H7 (cell line): ENCODE measurements around the gene SURF2. TPM values are rescaled to one million over a fixed set of nuclear protein-coding genes. Genes with fewer than 3 reads are reported as not detected.

Experiments used
- DNase-seq: peaks from one replicate; pipeline ENCODE4 v3.0.0; 2012
- H3K27me3 ChIP-seq: 2 replicates; pipeline ENCODE4 v1.6.0; 2011; ENCODE audit warnings: mild to moderate bottlenecking, low read length; ENCODE audit not compliant: control insufficient read depth, insufficient read depth
- H3K36me3 ChIP-seq: replicated peaks from 2 replicates; pipeline ENCODE4 v1.5.1; 2011; ENCODE audit warnings: low read length; ENCODE audit not compliant: control insufficient read depth, insufficient read depth
- H3K4me3 ChIP-seq: 2 replicates; pipeline ENCODE4 v1.5.1; 2011; ENCODE audit warnings: low read depth, mild to moderate bottlenecking, control low read depth, low read length, moderate library complexity; ENCODE audit not compliant: insufficient read depth
- total RNA-seq: library from RNA; depleted of rRNA; stranded (reverse); fragments of >200 nt; shearing (Covaris generic); gene quantifications from 2 replicates; pipeline ENCODE4 v1.2.3, GENCODE V29; 2014

The SURF2 gene
- total RNA-seq, 1 experiment from 2014 or later = 25.8 TPM

DNA sequence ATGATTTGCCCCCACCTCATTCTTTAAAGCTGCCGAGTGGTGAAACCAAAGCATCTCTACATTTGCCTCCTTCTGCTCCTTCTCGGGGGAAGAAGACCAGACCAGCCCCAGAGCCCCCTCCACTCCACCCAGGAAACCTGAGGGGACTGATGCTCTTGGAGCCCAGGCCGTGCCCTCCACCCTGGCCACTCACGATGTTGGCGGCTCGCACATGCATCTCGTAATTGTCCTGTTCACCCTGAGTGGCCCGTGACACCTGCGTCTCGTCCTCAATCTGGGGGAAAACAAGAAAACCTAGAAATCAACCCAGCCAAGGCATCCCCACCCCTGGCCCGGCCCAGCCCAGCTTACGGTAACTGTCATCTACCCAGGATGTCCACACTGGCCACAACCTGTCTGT, 11.4 kb upstream of the SURF2 start:
- no peaks in the 10 kb centered on the region for H3K27me3 ChIP-seq
- H3K36me3 ChIP-seq = peaks cover 63% of the 10 kb centered on the region
- H3K4me3 ChIP-seq = no peak overlapping the region
- DNase-seq = no peak

- DNase-seq = no peak
- Histone ChIP-seq H3K4me3 (no peak overlapping the region), H3K27me3 (no peaks in the 10 kb centered on the region), H3K36me3 (peaks cover 63% of the 10 kb centered on the region)
Observed at GRCh38 chr9:133345596-133345995, 10.8 kb upstream of the SURF2 start.

GRCh38 chr9:133346021-133346785, 10.1 kb upstream of the SURF2 start:
- peaks cover 63% of the 10 kb centered on the region for H3K36me3 ChIP-seq
- no peaks in the 10 kb centered on the region for H3K27me3 ChIP-seq
- DNase-seq = no peak
- H3K4me3 ChIP-seq = peak overlapping the region; percentile 100; the same call in 1 of the 2 replicates

- H3K36me3 ChIP-seq = peaks cover 67% of the 10 kb centered on the region
- no peaks in the 10 kb centered on the region for H3K27me3 ChIP-seq
- DNase-seq = peak; percentile 91
- H3K4me3 ChIP-seq = peak overlapping the region; percentile 100
Observed at GRCh38 chr9:133347515-133347984, 8.8 kb upstream of the SURF2 start.

DNA sequence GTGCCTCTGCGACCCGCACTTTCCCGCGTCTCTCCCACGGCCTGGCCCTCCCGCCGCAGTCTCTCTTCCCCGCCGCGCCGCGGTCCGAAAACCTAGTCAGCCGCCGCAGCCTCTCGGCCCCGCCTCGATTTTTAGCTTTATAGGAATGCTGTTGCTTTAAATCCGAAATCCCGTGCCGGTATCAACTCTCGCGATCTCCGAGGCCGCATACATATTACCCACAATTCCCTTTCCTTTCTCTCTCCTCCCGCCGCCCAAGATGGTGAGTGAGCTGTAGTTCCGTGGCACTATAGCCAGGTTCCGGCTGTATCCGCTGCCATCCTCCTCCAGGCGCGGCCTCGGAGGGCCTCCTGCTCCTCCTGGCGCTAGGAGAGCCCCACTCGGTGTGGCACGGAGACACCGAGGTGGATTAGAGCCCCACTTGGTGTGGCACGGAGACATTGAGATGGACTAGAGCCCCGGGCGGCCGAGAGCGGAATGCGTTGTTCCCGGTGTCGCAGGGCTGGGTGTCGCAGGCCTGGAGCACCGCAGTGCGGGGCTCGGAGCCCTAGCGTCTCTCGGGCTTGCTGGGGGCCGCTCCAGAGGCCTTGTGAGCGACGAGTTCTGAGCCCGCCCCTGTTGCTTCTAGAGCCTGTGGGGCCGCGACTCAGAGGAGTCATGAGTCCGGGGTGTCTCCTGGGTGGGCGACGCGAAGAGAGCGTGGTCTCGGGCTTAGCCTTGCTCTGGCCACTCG, 8.2 kb upstream of the SURF2 start, which contains the start of the genes MED22 and RPL7A:
Gene MED22, minus strand, starts transcription at position 147 of the 733 bp plus-strand sequence. CDS start 1,469 bp downstream, outside the sequence.
Gene RPL7A, plus strand, starts transcription at position 234 of the 733 bp plus-strand sequence. Its CDS starts 26 bp downstream, at position 260.
- Histone ChIP-seq H3K27me3 (no peaks in the 10 kb centered on the region), H3K36me3 (peaks cover 64% of the 10 kb centered on the region), H3K4me3 (peak within 1 kb of the TSS; percentile 100)
- DNase-seq = peak; percentile 95

DNA sequence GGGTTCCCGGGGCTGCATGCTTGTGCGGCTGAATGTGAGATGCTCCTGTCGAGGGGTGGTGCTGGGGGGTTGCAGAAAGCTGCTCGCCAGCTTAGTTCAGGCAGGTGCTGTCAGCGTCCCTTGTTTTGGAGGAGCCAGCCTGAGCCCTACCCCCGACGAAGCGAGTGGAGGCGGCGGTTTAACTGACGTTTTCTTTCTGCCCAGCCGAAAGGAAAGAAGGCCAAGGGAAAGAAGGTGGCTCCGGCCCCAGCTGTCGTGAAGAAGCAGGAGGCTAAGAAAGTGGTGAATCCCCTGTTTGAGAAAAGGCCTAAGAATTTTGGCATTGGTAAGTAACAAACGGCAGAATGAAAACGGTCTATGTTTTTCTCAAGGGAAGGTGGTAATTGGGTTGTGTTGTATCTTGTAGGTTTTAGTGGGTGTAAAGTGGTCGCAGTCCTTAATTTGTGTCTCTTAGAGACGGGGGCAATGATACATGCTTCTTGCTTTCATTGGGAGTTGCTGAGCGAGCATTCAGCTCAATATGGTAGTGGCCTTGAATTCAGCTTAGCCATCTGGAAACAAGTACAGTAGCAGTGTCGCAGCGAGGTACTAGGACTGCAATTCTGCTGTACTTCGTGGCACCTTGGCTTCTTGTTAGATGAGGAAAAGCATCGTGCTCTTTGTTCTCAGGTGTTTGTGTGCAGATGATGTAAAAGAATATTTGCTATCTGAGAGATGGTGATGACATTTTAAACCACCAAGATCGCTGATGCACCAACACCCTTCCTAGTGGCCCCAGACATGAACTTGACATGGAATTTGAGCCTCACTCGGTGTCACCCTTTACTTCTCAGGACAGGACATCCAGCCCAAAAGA, 7.4 kb upstream of the SURF2 start:
- no peak for DNase-seq
- Histone ChIP-seq H3K4me3 (peak overlapping the region; percentile 100), H3K36me3 (peaks cover 56% of the 10 kb centered on the region), H3K27me3 (no peaks in the 10 kb centered on the region)

DNA sequence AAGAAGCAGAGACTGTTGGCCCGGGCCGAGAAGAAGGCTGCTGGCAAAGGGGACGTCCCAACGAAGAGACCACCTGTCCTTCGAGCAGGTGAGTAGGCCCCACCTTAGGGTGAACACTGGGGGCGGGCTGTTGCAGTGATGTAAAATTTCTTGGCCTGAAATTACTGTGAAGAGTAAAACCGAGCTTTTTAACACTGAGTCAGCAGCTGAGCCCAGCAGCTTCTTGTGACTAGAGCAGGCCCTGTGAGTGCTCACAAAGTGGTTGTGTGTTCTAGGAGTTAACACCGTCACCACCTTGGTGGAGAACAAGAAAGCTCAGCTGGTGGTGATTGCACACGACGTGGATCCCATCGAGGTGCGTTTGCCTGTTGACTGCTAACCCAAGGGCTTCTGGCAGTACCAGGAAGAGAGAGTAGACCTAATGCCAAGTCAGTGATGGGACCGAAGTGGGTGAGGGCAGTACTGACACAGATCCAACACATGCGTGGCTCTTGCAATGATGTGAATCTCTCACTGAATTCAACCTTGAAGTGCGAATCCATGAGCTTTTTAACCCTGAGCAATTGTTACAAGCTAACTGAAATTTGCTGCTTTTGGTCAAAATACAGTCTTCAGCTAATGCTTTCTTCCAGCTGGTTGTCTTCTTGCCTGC, 6.3 kb upstream of the SURF2 start:
- Histone ChIP-seq H3K4me3 (no peak overlapping the region), H3K36me3 (peaks cover 46% of the 10 kb centered on the region), H3K27me3 (no peaks in the 10 kb centered on the region)
- no peak for DNase-seq

DNA sequence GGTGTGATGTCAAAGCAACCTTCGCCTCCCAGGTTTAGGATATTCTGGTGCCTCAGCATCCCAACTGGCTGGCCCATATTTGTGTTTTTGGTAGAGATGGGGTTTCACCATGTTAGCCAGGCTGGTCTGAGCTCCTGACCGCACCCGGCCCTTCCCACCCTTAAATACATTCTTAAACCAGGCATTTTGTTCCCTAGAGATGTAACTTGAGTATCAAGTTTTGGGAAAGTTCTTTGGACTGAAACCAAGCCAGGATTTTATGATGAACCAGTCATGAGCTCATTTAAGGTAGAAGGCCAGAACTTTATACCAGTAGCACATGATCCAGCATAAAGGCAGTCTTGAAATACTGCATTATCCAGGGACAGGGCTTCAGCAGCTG, 4.8 kb upstream of the SURF2 start:
- Histone ChIP-seq H3K4me3 (no peak overlapping the region), H3K27me3 (no peaks in the 10 kb centered on the region), H3K36me3 (peaks cover 37% of the 10 kb centered on the region)
- no peak for DNase-seq

DNA sequence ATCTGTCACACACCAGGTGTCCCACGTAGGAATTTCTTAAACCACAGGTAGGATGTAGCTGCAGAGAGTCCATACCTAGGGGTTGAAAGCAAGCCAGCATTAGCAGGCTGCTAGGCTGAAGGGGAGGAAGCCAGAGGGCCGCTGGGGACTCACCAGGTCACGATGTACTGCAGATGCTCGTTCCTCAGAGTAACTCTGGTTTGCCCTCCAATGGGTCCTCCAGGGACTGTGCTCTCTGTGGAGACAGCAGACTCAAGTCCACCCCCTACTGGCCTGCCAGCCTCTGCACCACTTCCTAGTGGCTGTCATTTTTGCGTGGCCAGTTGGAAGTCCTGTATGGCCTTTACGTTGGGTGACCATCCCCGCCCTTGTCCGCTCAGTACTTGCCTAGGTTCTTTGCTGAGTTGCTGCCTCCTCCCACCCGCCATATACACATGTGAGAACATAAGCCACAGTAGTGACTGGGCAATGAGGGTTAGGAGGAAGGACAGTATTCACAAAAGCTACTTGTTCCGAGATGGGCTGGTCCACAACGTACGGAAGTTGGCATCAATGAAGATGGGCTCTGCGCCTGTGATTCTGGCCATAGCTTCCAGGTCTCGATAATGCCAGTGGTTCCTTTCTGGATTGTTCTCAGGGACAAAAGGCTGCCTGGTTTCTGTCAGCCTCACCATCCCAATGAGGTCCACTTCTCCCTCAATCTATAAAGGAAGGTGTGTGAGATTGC, 4.3 kb upstream of the SURF2 start:
- peak; percentile 85 for DNase-seq

GRCh38 chr9:133352635-133353340, 3.6 kb upstream of the SURF2 start:
- peaks cover 37% of the 10 kb centered on the region for H3K36me3 ChIP-seq
- H3K27me3 ChIP-seq = no peaks in the 10 kb centered on the region
- H3K4me3 ChIP-seq = no peak overlapping the region
- DNase-seq = no peak

More for the DNA sequence above, 4.3 kb upstream of the SURF2 start:
- no peak overlapping the region for H3K4me3 ChIP-seq
- peaks cover 37% of the 10 kb centered on the region for H3K36me3 ChIP-seq
- H3K27me3 ChIP-seq = no peaks in the 10 kb centered on the region

DNA sequence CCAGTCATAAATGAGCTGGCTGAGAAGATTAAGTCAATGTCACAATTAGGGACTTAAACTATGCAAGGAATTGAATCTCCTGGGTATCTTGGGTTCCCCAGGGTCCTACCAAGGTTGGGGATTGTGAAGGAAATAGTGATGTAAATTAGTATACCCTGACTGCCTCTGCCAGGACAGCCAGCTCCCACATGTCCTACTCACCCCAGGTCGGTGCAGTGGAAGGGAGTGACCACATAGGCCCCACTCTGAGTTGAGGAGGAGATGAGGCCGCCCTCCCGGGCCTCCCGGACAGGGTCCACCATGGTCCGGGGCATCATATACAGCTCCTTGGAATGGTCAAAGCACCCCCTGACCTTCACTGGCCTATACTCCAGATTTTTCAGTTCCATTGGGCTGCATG, 2.8 kb upstream of the SURF2 start:
- H3K27me3 ChIP-seq = no peaks in the 10 kb centered on the region
- peaks cover 40% of the 10 kb centered on the region for H3K36me3 ChIP-seq
- no peak overlapping the region for H3K4me3 ChIP-seq
- DNase-seq = no peak

DNA sequence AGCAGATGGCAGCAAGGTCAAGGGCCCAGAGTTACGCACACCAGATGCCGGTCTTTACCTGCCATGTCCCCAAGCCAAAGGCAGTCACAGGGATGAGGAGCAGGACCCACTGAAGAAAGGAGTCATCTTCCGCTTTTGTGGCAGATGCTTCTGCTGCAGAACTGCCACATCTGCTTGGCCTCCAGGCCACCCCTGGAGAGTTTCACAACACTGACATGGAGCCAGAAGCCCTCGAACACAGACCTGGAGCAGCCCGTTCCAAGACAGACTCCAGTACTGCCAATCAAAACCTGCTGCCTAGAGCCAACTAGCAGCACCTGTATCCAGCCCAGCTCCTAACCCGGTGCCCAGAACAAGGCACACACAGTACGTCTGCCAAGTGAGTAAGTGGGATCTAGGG, 1.6 kb upstream of the SURF2 start:
- Histone ChIP-seq H3K27me3 (no peaks in the 10 kb centered on the region), H3K4me3 (no peak overlapping the region), H3K36me3 (peaks cover 32% of the 10 kb centered on the region)
- DNase-seq = no peak

GRCh38 chr9:133355881-133356357, 431 bp upstream of the SURF2 start:
- DNase-seq = peak; percentile 58
- Histone ChIP-seq H3K27me3 (no peaks in the 10 kb centered on the region), H3K36me3 (peaks cover 24% of the 10 kb centered on the region), H3K4me3 (peak overlapping the region; percentile 85)
